ENCODE measurements around the gene DLK1. TPM values are rescaled to one million over a fixed set of nuclear protein-coding genes. Genes with fewer than 3 reads are reported as not detected.
A peak's percentile ranks its signal among the peaks of the same experiment; 100 is the strongest.

The DLK1 gene
- total and polyA plus RNA-seq, 2 of the 4 experiments (the other 2 are of a cell fraction), result under 0.01 to 0.07 TPM

GRCh38 chr14:100692859-100693558, 33.7 kb upstream of the DLK1 start:
- Histone ChIP-seq H4K91ac (ENCODE audit: insufficient read depth, low read depth, low read length) (peak overlapping the region; percentile 94), H3K27ac (ENCODE audit: insufficient read depth, low read length) (peak overlapping the region; percentile 70), H2AFZ (replicated peaks; ENCODE audit: low read length, poor library complexity) (peak overlapping the region; percentile 94), H3K23ac (ENCODE audit: low read depth, low read length) (peak overlapping the region; percentile 96), H3K4me3 (ENCODE audit: insufficient read depth, low read depth, low read length) (no peak overlapping the region), H4K5ac (ENCODE audit: low read depth, low read length) (peak overlapping the region; percentile 99), H4K20me1 (ENCODE audit: insufficient read depth, low read length) (no peaks in the 10 kb centered on the region), H3K9ac (ENCODE audit: low read depth, low read length) (no peak overlapping the region), H3K14ac (replicated peaks; ENCODE audit: low read depth, low read length) (peak overlapping the region; percentile 96), H3K4me2 (ENCODE audit: low read depth, low read length) (no peak overlapping the region), H2BK5ac (ENCODE audit: low read depth, low read length, poor library complexity, severe bottlenecking) (peak overlapping the region; percentile 96), H3K9me1 (ENCODE audit: insufficient read depth, low read length) (peaks cover 15% of the 10 kb centered on the region), H3K79me1 (ENCODE audit: low read depth in 1 of 2, low read length in 2 of 2) (no peaks in the 10 kb centered on the region), H4K8ac (ENCODE audit: low read depth in 2 of 2, low read length in 2 of 2) (peak overlapping the region; percentile 92 to 96), H2BK20ac (ENCODE audit: low read depth, low read length) (peak overlapping the region; percentile 97), H3K4ac (ENCODE audit: low read depth, low read length) (peak overlapping the region; percentile 98), H3K36me3 (ENCODE audit: control insufficient read depth, insufficient read depth, low read length) (no peaks in the 10 kb centered on the region), H3K4me1 (ENCODE audit: control insufficient read depth, insufficient read depth, low read length) (peaks cover 23% of the 10 kb centered on the region), H2AK9ac (replicated peaks; ENCODE audit: low read depth, low read length, poor library complexity) (peak overlapping the region; percentile 57), H3K18ac (ENCODE audit: low read depth, low read length) (peak overlapping the region; percentile 96), H3K9me3 (ENCODE audit: control insufficient read depth, insufficient read depth, low read length) (no peaks in the 10 kb centered on the region), H2BK120ac (ENCODE audit: low read depth, low read length) (peak overlapping the region; percentile 99), H2AK5ac (ENCODE audit: low read depth, low read length) (peak overlapping the region; percentile 90), H2BK15ac (ENCODE audit: low read depth, low read length) (peak overlapping the region; percentile 99; the same call in 2 of the 3 replicates), H3K56ac (ENCODE audit: extremely low read depth, insufficient read depth, low read length) (peak overlapping the region; percentile 70), H3K27me3 (ENCODE audit: control insufficient read depth, insufficient read depth, low read length) (peaks cover 3% of the 10 kb centered on the region; the same call in 1 of the 2 replicates)
- ChIA-PET POLR2A (ENCODE audit: unreplicated experiment) (interaction anchor here (0.6 to 1.0 kb wide), 2 partner anchors 9 to 37 kb away, joined by 3 to 4 read pairs; no protein-coding TSS in a partner anchor), CTCF (interaction anchor here (0.9 to 1.0 kb wide), 2 partner anchors 17 to 30 kb away, joined by 3 read pairs; no protein-coding TSS in a partner anchor)
- in situ Hi-C loops (cut with MboI; ENCODE audit: low sequenced_read_pairs) (no loop called here), intact Hi-C loops (cut with micrococcal nuclease) (loop anchor here (10.0 kb wide), 1 partner anchor 132 kb away; the partner anchor contains the start of gene MEG3), dilution Hi-C loops (cut with HindIII; ENCODE audit: low sequenced_read_pairs, unreplicated experiment) (no loop called here)
- no TSS peak for BruUV-seq (replicated peaks)
- ATAC-seq (ENCODE audit: low read depth), result peak; percentile 84
- DNase-seq, result peak; percentile 94
- 52% methylated on average over 15 of the region's 27 CpGs; no CpG with 5 or more reads in 1 of the 2 experiments for WGBS, 2 experiments (ENCODE audit: extremely low coverage in 2 of 2, insufficient read length in 1 of 2)
- no peak for TF ChIP-seq CHD1 (IDR thresholded peaks at IDR 0.05; ENCODE audit: low read depth, low read length)
- TF ChIP-seq ELK1 (IDR thresholded peaks at IDR 0.05; ENCODE audit: borderline replicate concordance, low read depth, low read length), result no peak
- TF ChIP-seq NFE2L2 (IDR thresholded peaks at IDR 0.05; ENCODE audit: low read depth, low read length), result no peak
- TF ChIP-seq, protein P1, sequence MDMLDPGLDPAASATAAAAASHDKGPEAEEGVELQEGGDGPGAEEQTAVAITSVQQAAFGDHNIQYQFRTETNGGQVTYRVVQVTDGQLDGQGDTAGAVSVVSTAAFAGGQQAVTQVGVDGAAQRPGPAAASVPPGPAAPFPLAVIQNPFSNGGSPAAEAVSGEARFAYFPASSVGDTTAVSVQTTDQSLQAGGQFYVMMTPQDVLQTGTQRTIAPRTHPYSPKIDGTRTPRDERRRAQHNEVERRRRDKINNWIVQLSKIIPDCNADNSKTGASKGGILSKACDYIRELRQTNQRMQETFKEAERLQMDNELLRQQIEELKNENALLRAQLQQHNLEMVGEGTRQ (IDR thresholded peaks at IDR 0.05; ENCODE audit: low read depth, low read length), result peak; percentile 61; the same call in 1 of the 2 replicates
- TF ChIP-seq CTCF (conservative IDR thresholded peaks at IDR 0.05; ENCODE audit: low read depth, low read length), result no peak
- no peak for TF ChIP-seq CEBPB (IDR thresholded peaks at IDR 0.05; ENCODE audit: low read depth, low read length)
- peak; percentile 47; the same call in 1 of the 2 replicates for TF ChIP-seq MAZ (IDR thresholded peaks at IDR 0.05; ENCODE audit: borderline replicate concordance, low read depth, low read length)
- peak; percentile 97 for TF ChIP-seq FOS (IDR thresholded peaks at IDR 0.05; ENCODE audit: low read depth, low read length)
- TF ChIP-seq SMC3 (IDR thresholded peaks at IDR 0.05; ENCODE audit: low read depth, low read length), result no peak
- TF ChIP-seq BHLHE40 (IDR thresholded peaks at IDR 0.05; ENCODE audit: low read depth, low read length), result peak; percentile 97
- TF ChIP-seq RAD21 (IDR thresholded peaks at IDR 0.05; ENCODE audit: low read length), result no peak
- peak; percentile 51; the same call in 1 of the 2 replicates for TF ChIP-seq MXI1 (IDR thresholded peaks at IDR 0.05; ENCODE audit: borderline replicate concordance, low read depth, low read length)
- TF ChIP-seq RCOR1 (IDR thresholded peaks at IDR 0.05; ENCODE audit: insufficient replicate concordance, low read length), result peak; percentile 74
- peak; percentile 27; the same call in 1 of the 2 replicates for TF ChIP-seq POLR2A (IDR thresholded peaks at IDR 0.05; ENCODE audit: low read depth, low read length)
